ENCODE measurements around the gene POLE. TPM values are rescaled to one million over a fixed set of nuclear protein-coding genes. Genes with fewer than 3 reads are reported as not detected.
"Not testable (repeated sequence)": the region's sequence is repeated elsewhere in the genome, so short reads cannot be mapped to it uniquely, and the experiment has no call there.

POLE gene
- total RNA-seq, 2 donors from 2014 or later = 12.5 to 36.9 TPM

DNA sequence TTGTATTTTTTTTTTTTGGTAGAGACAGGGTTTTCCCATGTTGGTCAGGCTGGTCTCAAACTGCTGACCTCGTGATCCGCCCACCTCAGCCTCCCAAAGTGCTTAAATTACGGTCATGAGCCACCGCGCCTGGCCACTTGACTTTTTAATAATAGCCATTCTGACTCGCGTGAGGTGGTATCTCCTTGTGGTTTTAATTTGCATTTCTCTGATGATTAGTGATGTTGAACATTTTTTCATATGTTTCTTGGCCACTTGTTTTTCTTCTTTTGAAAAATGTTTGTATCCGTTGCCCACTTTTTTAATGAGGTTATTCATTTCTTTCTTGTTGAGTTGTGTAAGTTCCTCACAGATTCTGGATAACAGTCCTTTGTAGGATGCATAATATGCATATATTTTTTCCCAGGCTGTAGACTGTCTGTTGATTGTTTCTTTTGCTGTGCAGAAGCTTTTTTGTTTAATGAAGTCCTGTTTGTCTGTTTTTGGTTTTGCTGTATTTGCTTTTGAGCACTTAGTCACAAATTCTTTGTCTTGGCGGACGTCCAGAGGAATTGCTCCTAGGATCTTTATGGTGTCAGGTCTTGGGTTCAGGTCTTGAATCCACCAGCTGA is 13.2 kb upstream of the POLE start:
- no peak for ATAC-seq

DNA sequence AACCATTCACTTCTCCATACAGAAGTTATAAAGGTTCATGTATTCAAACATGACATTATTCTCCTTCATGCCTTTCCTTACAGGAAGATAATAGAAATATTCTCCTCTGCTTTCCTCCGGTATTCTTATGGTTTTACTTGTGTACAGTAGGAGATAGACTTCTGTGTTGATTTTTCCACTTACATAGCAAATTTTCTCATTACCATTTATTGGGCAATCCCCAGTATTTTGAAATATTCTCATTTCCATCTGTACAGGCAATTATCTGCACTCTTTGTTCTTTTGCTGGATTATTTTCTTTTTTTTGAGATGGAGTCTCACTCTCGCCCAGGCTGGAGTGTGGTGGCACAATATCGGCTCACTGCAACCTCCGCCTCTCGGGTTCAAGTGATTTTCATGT is 11.2 kb upstream of the POLE start:
- ATAC-seq (no peak), DNase-seq (no peak)
- Histone ChIP-seq H3K9me3 (no peaks in the 10 kb centered on the region), H3K27me3 (no peaks in the 10 kb centered on the region), H3K4me3 (no peak overlapping the region), H3K27ac (no peak overlapping the region), H3K36me3 (replicated peaks in 1 of 2; ENCODE audit: insufficient read depth in 1 of 2, low read depth in 2 of 2) (peaks cover 0 to 1% of the 10 kb centered on the region in 2 donors), H3K4me1 (peaks cover 6% of the 10 kb centered on the region)
- TF ChIP-seq CTCF (IDR thresholded peaks at IDR 0.05) = no peak
- TF ChIP-seq POLR2A (IDR thresholded peaks at IDR 0.05) = no peak
- 82 to 84% methylated on average over 5 of the region's 5 CpGs for WGBS, 2 donors
- intact Hi-C loops (cut with DNase I) = no loop called here

More for the DNA sequence above, 13.2 kb upstream of the POLE start:
- no peak for DNase-seq
- no peak overlapping the region for H3K27ac ChIP-seq
- H3K27me3 ChIP-seq = no peaks in the 10 kb centered on the region
- peaks cover 6% of the 10 kb centered on the region for H3K4me1 ChIP-seq
- WGBS, 2 donors = 93% methylated on average over 10 of the region's 10 CpGs
- TF ChIP-seq CTCF (IDR thresholded peaks at IDR 0.05) (no peak), POLR2A (IDR thresholded peaks at IDR 0.05) (no peak)
- H3K9me3 ChIP-seq = no peaks in the 10 kb centered on the region
- intact Hi-C loops (cut with DNase I) = no loop called here
- no peak overlapping the region for H3K4me3 ChIP-seq
- H3K36me3 ChIP-seq (replicated peaks in 1 of 2; ENCODE audit: insufficient read depth in 1 of 2, low read depth in 2 of 2) = peaks cover 0 to 4% of the 10 kb centered on the region in 2 donors

GRCh38 chr12:132695431-132695830 is 8.3 kb upstream of the POLE start:
- Histone ChIP-seq H3K4me3 (no peak overlapping the region), H3K9me3 (no peaks in the 10 kb centered on the region), H3K36me3 (replicated peaks in 1 of 2; ENCODE audit: insufficient read depth in 1 of 2, low read depth in 2 of 2) (peaks cover 0 to 1% of the 10 kb centered on the region in 2 donors), H3K4me1 (peaks cover 3% of the 10 kb centered on the region), H3K27ac (no peak overlapping the region), H3K27me3 (no peaks in the 10 kb centered on the region)
- WGBS, 2 donors = 85 to 93% methylated on average over 12 of the region's 12 CpGs
- ATAC-seq (no peak), DNase-seq (no peak)
- TF ChIP-seq CTCF (IDR thresholded peaks at IDR 0.05) (no peak), POLR2A (IDR thresholded peaks at IDR 0.05) (no peak)
- intact Hi-C loops (cut with DNase I) = no loop called here

DNA sequence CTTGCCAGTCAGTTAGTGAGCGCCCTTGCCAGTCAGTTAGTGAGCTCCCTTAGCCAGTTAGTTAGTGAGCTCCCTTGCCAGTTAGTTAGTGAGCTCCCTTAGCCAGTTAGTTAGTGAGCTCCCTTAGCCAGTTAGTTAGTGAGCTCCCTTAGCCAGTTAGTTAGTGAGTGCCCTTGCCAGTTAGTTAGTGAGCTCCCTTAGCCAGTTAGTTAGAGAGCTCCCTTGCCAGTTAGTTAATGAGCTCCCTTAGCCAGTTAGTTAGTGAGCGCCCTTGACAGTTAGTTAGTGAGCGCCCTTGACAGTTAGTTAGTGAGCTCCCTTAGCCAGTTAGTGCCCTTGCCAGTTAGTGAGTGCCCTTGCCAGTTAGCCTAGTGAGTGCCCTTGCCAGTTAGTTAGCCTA is 7.7 kb upstream of the POLE start:
- H3K4me1 ChIP-seq; H3K36me3 ChIP-seq (replicated peaks in 1 of 2; ENCODE audit: insufficient read depth in 1 of 2, low read depth in 2 of 2); H3K4me3 ChIP-seq; H3K27ac ChIP-seq; H3K27me3 ChIP-seq; ATAC-seq; H3K9me3 ChIP-seq; intact Hi-C loops (cut with DNase I); DNase-seq: not testable (repeated sequence)
- WGBS, 2 donors = 94% methylated on average over 3 of the region's 3 CpGs; no CpG with 5 or more reads in 1 of the 2 donors

DNA sequence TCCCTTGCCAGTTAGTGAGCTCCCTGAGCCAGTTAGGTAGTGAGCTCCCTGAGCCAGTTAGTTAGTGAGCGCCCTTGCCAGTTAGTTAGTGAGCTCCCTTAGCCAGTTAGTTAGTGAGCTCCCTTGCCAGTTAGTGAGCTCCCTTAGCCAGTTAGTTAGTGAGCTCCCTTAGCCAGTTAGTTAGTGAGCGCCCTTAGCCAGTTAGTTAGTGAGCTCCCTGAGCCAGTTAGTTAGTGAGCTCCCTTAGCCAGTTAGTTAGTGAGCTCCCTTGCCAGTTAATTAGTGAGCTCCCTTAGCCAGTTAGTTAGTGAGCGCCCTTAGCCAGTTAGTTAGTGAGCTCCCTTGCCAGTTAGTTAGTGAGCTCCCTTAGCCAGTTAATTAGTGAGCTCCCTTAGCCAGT is 4.9 kb upstream of the POLE start:
- H3K36me3 ChIP-seq (replicated peaks in 1 of 2; ENCODE audit: insufficient read depth in 1 of 2, low read depth in 2 of 2); H3K27me3 ChIP-seq; H3K9me3 ChIP-seq; ATAC-seq; H3K27ac ChIP-seq; H3K4me3 ChIP-seq; DNase-seq; intact Hi-C loops (cut with DNase I): not testable (repeated sequence)
- H3K4me1 ChIP-seq = peaks cover 11% of the 10 kb centered on the region
- WGBS, 2 donors = 90 to 100% methylated on average over 2 to 3 of the region's 3 CpGs

DNA sequence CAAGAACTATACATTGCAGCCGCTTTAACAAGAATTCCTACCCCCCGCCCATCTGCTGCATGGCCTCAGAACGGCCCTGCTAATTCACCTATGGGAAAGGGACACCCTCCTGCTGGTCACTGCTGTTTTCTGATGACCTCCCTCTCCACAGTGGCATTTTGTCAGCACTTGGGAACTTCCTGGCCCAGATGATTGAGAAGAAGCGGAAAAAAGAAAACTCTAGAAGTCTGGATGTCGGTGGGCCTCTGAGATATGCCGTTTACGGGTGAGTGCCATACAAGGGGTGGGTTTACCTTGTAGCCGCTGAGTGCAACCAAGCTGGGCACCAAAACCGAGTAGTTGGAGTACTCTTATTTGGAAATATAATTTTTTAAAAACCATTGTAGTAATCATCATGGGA is 3.0 kb upstream of the POLE start:
- TF ChIP-seq POLR2A (IDR thresholded peaks at IDR 0.05) (no peak), CTCF (IDR thresholded peaks at IDR 0.05) (no peak)
- H3K9me3 ChIP-seq = no peaks in the 10 kb centered on the region
- no peaks in the 10 kb centered on the region for H3K36me3 ChIP-seq (replicated peaks in 1 of 2; ENCODE audit: insufficient read depth in 1 of 2, low read depth in 2 of 2)
- DNase-seq = no peak
- peaks cover 22% of the 10 kb centered on the region for H3K4me1 ChIP-seq
- H3K27me3 ChIP-seq = no peaks in the 10 kb centered on the region
- 87 to 91% methylated on average over 9 of the region's 9 CpGs for WGBS, 2 donors
- H3K4me3 ChIP-seq = no peak overlapping the region
- ATAC-seq = no peak
- intact Hi-C loops (cut with DNase I) = no loop called here
- H3K27ac ChIP-seq = no peak overlapping the region

Data from body of pancreas (tissue), 4 donors.